CD4-positive, alpha-beta T cell treated with Interleukin-15 for 1 hour (primary cell): ENCODE results near the gene UBE2J2.

Experiments used
- DNase-seq: peaks from one replicate; pipeline ENCODE4 v3.0.0-alpha.2; 2020

The UBE2J2 gene

DNA sequence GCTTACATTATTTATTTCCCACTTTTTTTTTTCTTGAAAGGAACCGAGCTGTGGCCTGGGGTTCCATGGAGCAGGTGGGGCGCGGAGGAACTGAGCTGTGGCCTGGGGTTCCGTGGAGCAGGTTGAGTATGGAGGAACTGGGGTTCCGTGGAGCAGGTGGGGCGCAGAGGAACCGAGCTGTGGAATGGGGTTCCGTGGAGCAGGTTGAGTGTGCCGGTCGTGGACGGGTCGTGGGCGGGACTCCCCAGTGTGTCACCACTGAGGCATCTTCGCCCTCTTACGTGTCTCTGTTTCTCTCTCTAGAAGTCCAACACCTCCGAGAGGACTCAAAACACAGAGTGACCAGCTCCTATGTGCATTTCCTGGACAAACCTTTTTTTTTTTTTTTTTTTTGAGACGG is 5.4 kb upstream of the UBE2J2 start:
- DNase-seq = no peak

- DNase-seq = no peak
Observed at GRCh38 chr1:1278620-1279019, 5.0 kb upstream of the UBE2J2 start.

DNA sequence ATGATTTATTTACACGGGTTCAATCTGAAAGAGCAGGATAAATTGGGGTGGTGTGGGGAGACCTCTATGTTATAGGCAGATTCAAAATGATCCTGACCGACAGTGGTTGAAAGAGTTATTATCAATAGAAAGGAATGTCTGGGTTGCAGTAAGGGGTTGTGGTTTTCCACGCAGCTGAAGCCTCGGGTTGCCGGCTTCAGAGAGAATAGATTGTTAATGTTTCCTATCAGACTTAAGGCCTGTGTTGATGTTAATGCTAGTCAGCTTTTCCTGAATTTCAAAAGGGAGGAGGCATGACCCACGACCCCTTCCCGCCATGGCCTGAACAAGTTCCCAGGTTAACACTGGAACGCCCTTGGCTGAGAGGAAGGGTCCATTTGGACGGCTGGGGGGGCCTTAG is 2.2 kb upstream of the UBE2J2 start:
- DNase-seq = no peak

- no peak for DNase-seq
Observed at GRCh38 chr1:1274931-1275431, 1.3 kb upstream of the UBE2J2 start.

DNA sequence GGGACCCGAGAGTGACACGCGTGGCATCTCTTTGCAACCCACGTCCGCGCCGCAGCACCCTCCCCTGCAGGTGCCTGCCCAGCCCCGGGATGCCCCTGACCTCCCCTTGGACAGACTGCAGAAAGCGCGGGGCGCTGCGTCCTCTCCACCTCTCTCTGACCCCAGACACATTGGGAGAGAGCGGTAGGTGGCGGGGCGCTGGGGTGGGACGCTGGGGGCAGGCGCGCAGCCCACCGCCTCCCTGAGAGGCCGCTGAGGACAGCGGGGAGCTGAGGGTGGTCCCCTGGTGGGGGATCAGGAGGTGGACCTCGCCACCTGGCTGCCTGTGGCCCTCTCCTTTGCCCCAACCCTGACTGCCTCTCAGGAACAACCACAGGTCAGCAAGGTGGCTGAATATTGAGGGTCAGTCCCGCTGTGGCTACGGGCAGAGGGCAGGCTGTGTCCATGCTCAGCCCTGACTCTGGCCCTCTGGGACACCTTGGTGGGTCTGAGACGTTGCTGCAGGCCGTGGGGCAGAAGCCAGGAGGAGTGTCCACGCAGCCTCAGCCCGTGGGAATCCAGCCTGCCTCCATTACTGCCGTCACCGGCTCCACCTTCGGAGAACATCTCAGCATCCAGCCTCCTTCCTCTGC is 761 bp upstream of the UBE2J2 start:
- no peak for DNase-seq

- DNase-seq = no peak
Observed at GRCh38 chr1:1273209-1273511, 494 bp downstream of the UBE2J2 start.

GRCh38 chr1:1272341-1273208 is 1.1 kb downstream of the UBE2J2 start:
- DNase-seq = no peak

- no peak for DNase-seq
Observed at GRCh38 chr1:1270813-1271212, 2.8 kb downstream of the UBE2J2 start.

DNA sequence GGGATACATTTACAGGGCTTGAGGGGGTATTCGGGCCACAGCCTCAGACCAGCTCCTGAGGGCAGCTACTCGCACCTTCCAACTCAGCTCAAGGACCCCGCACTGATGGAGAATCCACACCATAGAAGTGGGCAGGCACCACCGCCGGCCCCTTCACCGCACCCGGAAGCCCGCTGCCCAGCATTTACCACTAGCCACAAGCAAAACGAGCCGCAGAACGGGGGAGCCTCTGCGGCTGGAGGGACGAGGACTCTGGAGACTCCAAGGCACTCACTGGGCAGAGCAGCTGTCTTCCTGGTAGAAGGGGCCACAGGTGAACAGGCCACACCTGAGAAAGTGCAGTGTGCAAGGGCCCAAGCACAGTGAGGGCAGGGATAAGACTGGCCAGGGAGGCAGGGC is 5.4 kb downstream of the UBE2J2 start:
- no peak for DNase-seq

- no peak for DNase-seq
Observed at GRCh38 chr1:1267488-1268283, 6.0 kb downstream of the UBE2J2 start.

- DNase-seq = no peak
Observed at GRCh38 chr1:1264868-1265272, 8.8 kb downstream of the UBE2J2 start.

GRCh38 chr1:1264026-1264425 is 9.6 kb downstream of the UBE2J2 start:
- DNase-seq = no peak

- DNase-seq = no peak
Observed at GRCh38 chr1:1262758-1263157, 10.9 kb downstream of the UBE2J2 start.

DNA sequence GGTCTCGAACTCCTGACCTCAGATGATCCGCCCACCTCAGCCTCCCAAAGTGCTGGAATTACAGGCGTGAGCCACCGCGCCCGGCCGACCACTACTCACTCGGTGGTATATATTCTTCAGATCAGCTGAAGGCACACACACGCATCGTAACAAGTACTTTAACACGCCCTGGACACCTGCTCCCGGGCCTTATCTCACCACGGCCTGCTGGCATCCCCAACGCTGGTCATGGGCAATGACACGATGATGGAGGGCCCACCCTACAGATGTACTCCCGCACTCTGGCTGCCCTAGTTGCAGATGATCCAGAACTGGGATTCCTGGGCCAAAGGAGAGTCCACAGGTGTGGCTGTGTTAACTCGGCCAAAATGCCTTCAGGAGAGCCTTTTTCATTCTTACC is 11.6 kb downstream of the UBE2J2 start:
- no peak for DNase-seq

- no peak for DNase-seq
Observed at GRCh38 chr1:1260843-1261560, 12.7 kb downstream of the UBE2J2 start.

- no peak for DNase-seq
Observed at GRCh38 chr1:1259951-1260600, 13.6 kb downstream of the UBE2J2 start.

DNA sequence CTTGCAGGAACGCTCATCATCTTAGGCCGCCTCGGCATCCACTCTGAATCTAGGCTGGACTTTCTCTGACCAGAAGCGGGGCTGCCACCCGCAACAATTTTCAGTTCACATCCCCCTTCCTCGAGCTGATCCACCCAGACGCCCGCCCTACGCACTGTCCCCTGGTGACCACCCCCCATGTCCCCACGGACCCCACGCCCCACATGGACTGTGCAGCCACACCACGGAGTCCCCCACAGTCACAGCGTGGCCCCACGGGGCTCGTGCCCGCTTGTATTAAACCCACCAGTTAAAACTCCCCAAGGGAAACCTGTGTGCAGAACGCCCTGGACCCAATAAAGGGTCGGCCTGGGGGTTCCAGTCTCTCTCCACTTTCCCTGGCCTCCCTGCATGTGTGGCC is 14.1 kb downstream of the UBE2J2 start:
- no peak for DNase-seq

- no peak for DNase-seq
Observed at GRCh38 chr1:1259119-1259488, 14.6 kb downstream of the UBE2J2 start.

GRCh38 chr1:1256956-1257871 is 16.4 kb downstream of the UBE2J2 start:
- DNase-seq = no peak

DNA sequence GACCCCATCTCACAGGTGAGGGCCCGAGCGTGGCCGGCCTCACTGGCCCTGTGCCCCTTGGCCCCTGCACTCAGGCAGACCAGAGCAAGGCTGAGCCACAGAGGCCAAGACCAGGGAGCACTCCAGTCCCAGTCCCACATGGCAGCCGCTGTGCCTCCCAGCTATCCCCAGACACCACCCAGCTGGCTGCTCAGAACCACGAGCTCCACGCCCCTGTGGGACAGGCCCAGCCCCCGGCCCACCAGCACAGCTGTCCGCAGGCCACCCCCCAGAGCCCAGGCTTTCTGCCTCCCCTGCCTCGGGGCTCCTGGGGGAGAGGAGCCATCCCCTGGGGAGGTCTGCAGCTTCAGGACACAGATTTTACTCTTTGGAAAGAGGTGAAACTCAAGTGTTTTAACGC is 18.0 kb downstream of the UBE2J2 start:
- DNase-seq = no peak

DNA sequence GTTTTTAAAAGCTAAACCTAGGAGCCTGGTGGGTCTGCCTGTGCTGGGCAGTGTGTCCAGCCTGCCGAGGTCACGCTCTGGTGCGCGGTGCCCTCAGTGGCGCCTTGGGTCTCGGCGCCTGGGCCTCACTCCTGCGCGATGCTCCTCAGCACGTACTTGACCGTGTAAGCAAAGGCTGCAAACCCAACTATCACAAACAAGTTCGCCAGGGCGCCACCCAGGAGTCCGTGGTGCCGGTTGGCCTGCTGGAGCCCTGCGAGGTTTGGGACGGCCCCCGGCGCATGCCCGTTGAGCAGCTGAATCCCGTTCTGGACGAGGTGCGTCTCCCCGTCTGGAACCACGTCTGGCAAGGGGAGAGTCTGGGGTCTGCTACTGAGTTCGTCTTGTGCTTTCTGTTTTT is 18.6 kb downstream of the UBE2J2 start:
- no peak for DNase-seq

GRCh38 chr1:1254667-1254998 is 19.0 kb downstream of the UBE2J2 start:
- DNase-seq = no peak
